GM18873 (cell line): ENCODE measurements around the gene SLC7A8.

Experiments
- ATAC-seq: cut with Tn5 transposase; IDR thresholded peaks from one replicate; pipeline ENCODE4 v1.9.1; 2021; ENCODE audit warnings: mild to moderate bottlenecking, moderate library complexity, moderate number of reproducible peaks; ENCODE audit not compliant: unreplicated experiment, low FRiP score

SLC7A8 gene

GRCh38 chr14:23101213-23101970 lies 82.1 kb downstream of the SLC7A8 start:
- ATAC-seq: no peak

DNA sequence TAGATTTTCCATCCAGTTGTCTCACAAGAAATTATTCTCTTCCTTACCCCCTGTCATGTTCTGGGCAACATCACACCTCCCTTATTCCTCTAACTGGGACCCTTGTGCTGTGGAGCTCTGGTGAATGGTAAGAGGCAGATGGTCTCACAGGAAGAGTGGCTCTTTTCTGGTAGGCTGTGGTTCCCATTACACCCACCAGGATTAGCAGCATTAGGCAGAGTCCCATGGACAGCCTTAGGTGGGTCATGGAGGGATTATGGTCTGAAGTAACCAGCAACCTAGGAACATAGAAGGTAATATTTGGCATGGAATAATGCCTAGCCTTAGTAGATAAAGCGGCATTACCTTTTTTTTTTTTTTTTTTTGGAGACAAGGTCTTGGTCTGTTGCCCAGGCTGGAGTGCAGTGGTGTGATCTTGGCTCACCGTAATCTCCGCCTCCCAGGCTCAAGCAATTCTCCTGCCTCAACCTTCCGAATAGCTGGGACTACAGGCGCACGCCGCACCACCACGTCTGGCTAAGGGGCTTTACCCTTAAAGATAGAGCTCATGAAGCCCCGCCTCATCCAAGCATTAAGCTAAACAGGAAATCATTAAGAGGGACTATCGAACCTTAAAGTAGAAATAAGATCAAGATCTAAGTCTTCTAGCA lies 84.1 kb downstream of the SLC7A8 start:
- no peak for ATAC-seq

DNA sequence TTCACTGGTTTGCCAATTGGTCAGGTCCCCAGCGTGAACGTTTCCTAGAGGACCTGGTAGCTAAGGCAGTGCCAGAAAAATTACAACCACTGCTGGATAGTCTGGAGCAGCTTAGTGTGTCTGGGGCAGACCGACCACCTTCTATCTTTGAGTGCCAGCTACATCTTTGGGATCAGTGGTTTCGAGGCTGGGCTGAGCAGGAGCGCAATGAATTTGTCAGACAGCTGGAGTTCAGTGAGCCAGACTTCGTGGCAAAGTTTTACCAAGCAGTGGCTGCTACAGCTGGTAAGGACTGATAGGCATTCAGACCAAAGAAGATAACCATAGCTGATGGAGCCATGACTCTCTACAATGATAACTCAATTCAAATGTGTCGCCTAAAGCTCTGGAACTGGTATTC lies 85.7 kb downstream of the SLC7A8 start:
- no peak for ATAC-seq

DNA sequence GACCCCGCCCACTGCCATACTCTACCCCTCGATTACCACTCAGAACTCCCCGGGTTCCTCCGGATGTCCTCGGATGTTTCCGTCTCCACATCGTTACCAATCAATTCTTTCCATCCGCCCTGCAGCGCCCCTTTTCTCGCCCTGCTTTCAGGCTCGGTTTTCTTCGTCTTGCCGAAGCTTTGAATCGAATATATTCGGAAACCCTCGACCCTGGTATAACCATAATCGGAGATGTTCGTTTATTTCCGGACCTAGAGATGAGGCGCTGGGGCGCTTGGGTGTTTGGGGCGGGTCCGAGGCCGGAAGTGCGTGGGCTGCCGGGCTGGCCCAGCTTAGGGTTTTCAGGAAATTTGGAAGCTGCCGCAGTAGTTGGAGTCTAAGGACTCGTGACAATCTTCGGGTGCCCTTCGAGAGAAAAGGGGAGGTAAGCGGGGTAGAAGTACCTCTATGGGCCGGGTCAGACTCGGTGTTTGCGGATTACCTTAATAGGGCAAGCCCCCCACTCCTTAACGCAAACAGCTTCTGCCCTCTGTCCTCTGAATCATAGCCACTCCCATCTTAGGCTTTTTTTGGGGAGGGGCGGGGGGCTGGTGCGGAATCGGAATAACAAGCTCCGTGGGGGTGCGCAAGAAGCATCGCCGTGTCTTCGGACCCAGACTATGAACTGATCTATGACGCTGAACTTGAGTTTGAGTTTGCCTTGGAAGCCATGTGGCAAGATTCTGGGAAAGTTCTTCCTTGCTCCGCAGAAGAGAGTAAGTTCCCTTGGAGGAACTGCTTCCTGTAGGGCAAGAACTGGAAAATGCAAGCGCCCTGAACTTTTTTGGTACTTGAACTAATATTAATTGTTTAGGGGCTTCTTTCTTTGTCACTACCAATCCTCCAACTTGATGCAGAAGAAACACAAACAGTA lies 88.0 kb downstream of the SLC7A8 start, which contains the start of gene C14orf119:
C14orf119 (plus strand) TSS at position 310 of the 913 bp plus-strand sequence. CDS start 2,154 bp downstream, outside the sequence.
- peak; percentile 92 for ATAC-seq

DNA sequence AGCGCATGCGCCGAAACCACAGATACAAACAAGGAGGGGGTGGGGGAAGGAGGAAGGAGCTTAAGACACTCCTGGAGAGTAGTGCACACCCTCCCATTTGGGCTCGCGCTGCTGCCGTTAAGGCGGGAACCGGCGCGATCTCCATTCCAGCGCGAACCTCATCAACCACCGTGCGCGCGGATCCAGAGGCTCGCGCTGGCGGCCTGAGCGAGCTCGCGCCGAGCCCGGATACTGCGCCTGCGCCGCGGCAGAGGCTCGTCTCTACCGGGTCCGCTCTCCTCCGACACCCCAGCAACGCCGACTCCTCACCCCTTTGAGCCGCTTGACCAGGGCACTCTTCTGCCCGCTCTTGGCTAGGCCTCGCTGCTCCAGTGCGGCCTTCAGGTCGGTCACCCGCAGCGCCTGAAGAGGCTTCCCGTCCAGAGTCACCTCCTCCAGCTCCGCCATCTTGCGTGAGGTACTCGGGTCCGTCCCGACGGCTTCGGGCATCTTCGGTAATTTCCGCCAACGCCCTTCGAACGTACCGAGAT lies 88.7 kb downstream of the SLC7A8 start, which contains the start of gene ACIN1:
ACIN1 (minus strand) TSS at position 471 of the 530 bp plus-strand sequence; CDS start at position 447, 24 bp downstream.
- peak; percentile 24 for ATAC-seq

GRCh38 chr14:23093991-23094665 lies 89.3 kb downstream of the SLC7A8 start:
- ATAC-seq: no peak

GRCh38 chr14:23093526-23093925 lies 89.9 kb downstream of the SLC7A8 start:
- ATAC-seq: no peak

- ATAC-seq: no peak
Observed at GRCh38 chr14:23093104-23093503, 90.4 kb downstream of the SLC7A8 start.

- no peak for ATAC-seq
Observed at GRCh38 chr14:23091294-23092225, 91.9 kb downstream of the SLC7A8 start.

- ATAC-seq: no peak
Observed at GRCh38 chr14:23090254-23090636, 93.2 kb downstream of the SLC7A8 start.

- ATAC-seq: no peak
Observed at GRCh38 chr14:23089498-23090253, 93.8 kb downstream of the SLC7A8 start.

DNA sequence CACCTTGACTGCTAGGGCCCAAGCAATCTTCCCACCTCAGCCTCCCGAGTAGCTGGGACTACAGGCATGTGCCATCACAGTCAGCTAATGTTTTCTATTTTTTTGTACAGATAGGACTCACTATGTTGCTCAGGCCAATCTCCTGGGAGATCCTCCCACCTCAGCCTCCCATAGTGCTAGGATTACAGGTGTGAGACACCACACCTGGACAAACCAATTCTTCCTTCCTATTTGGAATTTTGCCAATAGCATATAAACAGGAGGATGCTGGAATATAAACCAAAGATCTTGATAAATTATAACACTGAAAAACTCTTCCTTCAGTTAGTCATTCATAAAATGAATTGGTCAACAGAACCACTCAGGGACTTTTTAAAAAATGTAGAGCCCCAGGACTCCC lies 96.9 kb downstream of the SLC7A8 start:
- no peak for ATAC-seq

- no peak for ATAC-seq
Observed at GRCh38 chr14:23085458-23085857, 98.0 kb downstream of the SLC7A8 start.

DNA sequence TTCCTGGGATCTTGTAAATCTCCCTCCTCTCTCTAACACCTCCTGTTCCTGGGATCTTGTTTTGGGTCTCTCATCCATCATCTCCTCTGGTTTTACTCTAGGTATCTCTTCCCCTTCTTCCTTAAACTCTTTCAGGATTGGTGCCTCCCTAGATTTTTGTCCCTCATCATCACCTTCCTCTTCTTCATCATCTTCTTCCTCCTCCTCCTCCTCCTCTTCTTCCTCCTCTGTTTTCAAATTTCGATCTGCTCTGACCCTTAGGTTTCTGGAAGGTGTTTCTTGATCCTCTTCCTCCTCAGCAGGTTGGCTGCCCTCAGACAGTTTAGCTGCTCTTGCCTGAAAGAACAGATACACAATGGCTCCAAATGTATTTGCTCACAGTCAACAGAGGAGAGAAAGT lies 103.0 kb downstream of the SLC7A8 start:
- ATAC-seq: no peak

- ATAC-seq: no peak
Observed at GRCh38 chr14:23079716-23080115, 103.7 kb downstream of the SLC7A8 start.

DNA sequence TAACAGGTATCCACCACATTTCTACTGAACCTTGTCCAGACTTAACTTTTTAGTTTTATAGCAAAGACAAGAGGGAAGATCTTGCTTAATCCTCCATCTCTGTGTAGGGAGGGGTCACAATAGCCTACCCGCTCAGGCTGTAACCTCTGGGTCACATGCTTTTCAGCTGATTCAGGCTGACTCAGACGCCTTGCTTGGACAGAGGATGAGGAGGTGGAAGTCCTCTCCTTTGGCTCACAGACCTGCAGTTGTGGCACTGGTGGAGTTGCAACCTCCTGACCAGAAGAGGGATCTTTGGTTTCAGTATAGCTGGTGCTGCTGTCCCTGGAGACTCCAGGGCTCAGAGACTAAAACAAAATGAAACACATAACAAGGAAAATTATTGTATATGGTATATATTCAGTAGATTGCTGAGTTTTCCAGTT lies 104.8 kb downstream of the SLC7A8 start:
- no peak for ATAC-seq

- no peak for ATAC-seq
Observed at GRCh38 chr14:23077962-23078361, 105.5 kb downstream of the SLC7A8 start.

DNA sequence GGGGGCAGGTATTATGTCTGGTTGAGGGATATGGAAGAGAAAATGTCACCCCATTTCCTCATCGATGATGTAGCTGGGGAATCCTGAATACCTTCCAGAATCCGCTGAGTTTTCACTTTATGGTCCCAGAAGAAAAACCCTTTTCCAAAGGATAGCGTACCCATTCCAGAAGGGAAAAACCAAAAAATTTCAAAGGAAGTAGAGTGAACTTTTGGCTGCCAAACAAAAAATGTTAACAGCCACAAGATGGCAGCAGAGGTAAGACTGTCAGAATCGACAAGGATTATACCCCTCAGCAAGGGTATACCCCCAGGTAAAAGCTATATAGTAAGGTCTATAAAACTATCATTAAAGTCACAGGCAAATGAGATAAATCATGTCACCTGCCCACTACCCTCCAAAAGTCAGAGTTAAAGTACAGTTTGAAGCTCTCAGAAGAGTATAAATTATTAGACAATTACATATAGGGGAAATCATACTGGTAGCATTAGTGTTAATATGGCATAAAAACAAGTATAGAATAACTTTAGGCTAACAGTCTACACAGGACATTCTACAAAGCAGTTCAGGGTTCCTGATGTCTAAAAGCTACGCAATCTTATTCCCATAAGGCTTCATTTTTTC lies 106.6 kb downstream of the SLC7A8 start:
- ATAC-seq: no peak
